ENCODE results near the gene SRGAP3.

The SRGAP3 gene

DNA sequence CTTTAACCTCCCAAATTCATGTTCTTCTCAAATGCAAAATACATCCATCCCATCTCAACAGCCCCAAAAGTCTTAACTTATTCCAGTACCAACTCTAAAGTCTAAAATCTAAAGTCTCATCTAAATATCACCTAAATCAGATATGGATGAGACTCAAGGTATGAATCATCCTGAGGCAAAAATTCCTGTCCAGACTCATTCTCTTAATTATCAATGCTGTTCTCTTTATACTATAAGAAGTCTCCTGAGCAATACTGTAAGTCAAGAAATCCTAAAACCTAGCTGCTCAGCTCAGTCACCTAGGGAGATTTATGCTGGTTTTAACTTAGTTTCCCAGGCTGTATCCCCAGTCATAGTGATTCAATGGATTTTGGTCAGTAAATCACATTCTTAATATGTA, 297.3 kb downstream of the SRGAP3 start:
- DNase-seq, result no peak

GRCh38 chr3:8945890-8946600, 303.4 kb downstream of the SRGAP3 start:
- no peak for DNase-seq

- DNase-seq, result no peak
Measured at GRCh38 chr3:8942746-8943488, 306.5 kb downstream of the SRGAP3 start.

- no peak for DNase-seq
Measured at GRCh38 chr3:8942115-8942514, 307.3 kb downstream of the SRGAP3 start.

DNA sequence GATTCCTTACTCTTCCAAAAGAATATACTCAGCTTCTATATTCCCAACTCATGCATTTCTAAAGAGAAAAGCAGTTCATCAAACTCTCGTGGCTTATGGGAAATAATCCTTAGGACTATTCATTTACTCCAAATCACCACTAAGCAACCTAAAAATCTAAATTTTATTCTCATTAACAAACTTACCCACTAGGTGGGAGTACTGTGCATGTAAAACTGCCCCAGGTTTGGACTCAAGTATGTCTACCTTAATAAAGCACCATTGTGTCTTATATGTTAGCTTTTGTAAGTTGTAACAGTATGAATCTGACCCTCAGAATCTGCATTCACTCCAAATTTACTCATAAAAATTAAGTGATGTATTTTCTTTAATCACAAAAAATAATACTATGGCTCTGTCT, 311.4 kb downstream of the SRGAP3 start:
- no peak for DNase-seq

DNA sequence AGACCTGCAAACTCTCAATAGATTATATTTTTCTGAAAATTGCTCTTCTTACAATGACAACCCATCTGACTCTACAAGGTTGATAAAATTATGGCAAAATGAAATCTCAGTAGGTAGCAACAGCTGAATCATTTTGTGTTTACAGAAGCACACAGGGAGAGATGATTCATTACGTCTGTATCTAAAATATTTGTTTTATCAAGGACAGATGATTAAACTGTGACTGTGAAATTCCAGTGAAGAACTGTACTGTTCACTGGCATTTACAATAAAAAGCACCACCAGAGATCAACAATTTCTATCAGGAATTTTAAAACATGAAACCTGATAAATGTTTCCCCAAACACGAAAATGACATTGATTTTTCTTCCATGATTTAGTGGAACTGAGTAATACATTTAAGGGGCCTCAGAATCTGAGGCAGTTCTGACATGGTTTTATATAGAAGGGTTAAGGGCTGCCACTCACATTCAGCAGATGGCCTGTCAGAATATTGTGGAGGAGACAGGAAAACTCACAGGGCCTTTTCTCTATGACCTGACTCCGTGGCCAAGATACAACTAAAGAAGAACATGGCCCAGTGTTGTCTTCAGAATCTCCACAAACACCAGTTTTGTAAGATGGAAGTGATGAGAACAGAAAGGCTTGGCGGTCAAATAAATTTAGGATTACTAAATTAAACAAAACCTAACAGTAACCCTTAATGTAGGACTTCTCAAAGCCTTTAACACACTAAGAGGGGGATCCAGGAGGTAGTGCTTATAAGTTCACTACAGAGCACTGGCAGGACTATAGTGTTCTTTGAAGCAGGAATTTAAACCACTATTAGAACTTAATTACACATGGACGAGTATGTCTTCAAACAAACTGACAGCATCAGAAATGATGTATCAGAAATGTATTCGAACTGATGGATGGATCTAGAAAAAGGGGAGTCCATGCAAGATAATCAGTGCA, 312.1 kb downstream of the SRGAP3 start:
- no peak for DNase-seq

GRCh38 chr3:8932507-8932906, 316.9 kb downstream of the SRGAP3 start:
- no peak for DNase-seq

- no peak for DNase-seq
Measured at GRCh38 chr3:8931342-8931741, 318.1 kb downstream of the SRGAP3 start.
